Endothelial cell (in vitro differentiated cells): Measurements from ENCODE around the gene PCDHA2. TPM values are rescaled to one million over a fixed set of nuclear protein-coding genes. Genes with fewer than 3 reads are reported as not detected.
"Not testable (repeated sequence)": the region's sequence is repeated elsewhere in the genome, so short reads cannot be mapped to it uniquely, and the experiment has no call there.

ENCODE experiments used
- DNase-seq: peaks from one replicate; pipeline ENCODE4 v3.0.0; 2021; ENCODE audit warnings: low spot score
- H3K27ac Mint-ChIP-seq: one replicate; pipeline ENCODE4 v1.8.0; 2021; ENCODE audit warnings: mixed read lengths, inconsistent platforms; ENCODE audit not compliant: unreplicated experiment
- H3K27me3 Mint-ChIP-seq: one replicate; pipeline ENCODE4 v1.8.0; 2021; ENCODE audit warnings: mild to moderate bottlenecking, moderate library complexity, mixed read lengths, inconsistent platforms; ENCODE audit not compliant: unreplicated experiment
- H3K36me3 Mint-ChIP-seq: one replicate; pipeline ENCODE4 v1.8.0; 2021; ENCODE audit warnings: mild to moderate bottlenecking, low read depth, mixed read lengths, inconsistent platforms; ENCODE audit not compliant: unreplicated experiment
- H3K4me1 Mint-ChIP-seq: one replicate; pipeline ENCODE4 v1.8.0; 2021; ENCODE audit warnings: mild to moderate bottlenecking, mixed read lengths, inconsistent platforms; ENCODE audit not compliant: unreplicated experiment
- H3K4me3 Mint-ChIP-seq: one replicate; pipeline ENCODE4 v1.8.0; 2021; ENCODE audit warnings: mild to moderate bottlenecking, mixed read lengths, inconsistent platforms; ENCODE audit not compliant: unreplicated experiment
- H3K9me3 Mint-ChIP-seq: one replicate; pipeline ENCODE4 v1.8.0; 2021; ENCODE audit warnings: mixed read lengths, inconsistent platforms; ENCODE audit not compliant: unreplicated experiment
- total RNA-seq: library from RNA; stranded (reverse); fragmentation: NEBNext Ultra II Directional; extraction: Animal tissue kit (Norgen Biotek cat#: 25700); gene quantifications from one replicate; pipeline ENCODE4 v1.2.1, GENCODE V29; 2021; ENCODE audit not compliant: unreplicated experiment
- TF ChIP-seq, protein P1 (sequence below): fragments of 200-600 bp; sonication (generic); IDR thresholded peaks from one replicate; pipeline ENCODE4 v1.5.0; 2021; ENCODE audit warnings: antibody characterized with exemption; ENCODE audit not compliant: unreplicated experiment

PCDHA2 gene
- total RNA-seq, 1 donor from 2014 or later, result 4.2 TPM

DNA sequence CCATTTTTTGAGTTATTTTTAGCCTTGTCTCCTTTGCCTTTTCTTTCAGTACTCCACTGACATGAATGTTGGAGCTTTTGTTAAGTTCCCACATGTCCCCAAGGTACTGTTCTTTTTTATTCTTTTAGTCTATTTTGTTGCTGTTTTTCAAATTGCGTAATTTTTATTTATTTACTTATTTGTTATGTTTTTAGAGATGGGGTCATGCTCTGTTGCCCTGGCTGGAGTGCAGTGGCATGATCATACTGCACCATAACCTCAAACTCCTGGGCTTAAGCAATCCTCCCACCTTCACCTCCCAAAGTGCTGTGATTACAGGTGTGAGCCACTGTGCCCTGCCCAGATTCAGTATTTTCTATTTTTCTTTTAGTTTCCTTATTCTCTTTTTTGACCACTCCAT is 14.1 kb upstream of the PCDHA2 start:
- DNase-seq, result no peak
- Mint-ChIP-seq H3K4me1 (no peaks in the 10 kb centered on the region), H3K4me3 (no peak overlapping the region), H3K27me3 (no peaks in the 10 kb centered on the region), H3K9me3 (peaks cover 41% of the 10 kb centered on the region), H3K27ac (no peak overlapping the region), H3K36me3 (peaks cover 30% of the 10 kb centered on the region)
- TF ChIP-seq, protein P1, sequence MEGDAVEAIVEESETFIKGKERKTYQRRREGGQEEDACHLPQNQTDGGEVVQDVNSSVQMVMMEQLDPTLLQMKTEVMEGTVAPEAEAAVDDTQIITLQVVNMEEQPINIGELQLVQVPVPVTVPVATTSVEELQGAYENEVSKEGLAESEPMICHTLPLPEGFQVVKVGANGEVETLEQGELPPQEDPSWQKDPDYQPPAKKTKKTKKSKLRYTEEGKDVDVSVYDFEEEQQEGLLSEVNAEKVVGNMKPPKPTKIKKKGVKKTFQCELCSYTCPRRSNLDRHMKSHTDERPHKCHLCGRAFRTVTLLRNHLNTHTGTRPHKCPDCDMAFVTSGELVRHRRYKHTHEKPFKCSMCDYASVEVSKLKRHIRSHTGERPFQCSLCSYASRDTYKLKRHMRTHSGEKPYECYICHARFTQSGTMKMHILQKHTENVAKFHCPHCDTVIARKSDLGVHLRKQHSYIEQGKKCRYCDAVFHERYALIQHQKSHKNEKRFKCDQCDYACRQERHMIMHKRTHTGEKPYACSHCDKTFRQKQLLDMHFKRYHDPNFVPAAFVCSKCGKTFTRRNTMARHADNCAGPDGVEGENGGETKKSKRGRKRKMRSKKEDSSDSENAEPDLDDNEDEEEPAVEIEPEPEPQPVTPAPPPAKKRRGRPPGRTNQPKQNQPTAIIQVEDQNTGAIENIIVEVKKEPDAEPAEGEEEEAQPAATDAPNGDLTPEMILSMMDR, result no peak

DNA sequence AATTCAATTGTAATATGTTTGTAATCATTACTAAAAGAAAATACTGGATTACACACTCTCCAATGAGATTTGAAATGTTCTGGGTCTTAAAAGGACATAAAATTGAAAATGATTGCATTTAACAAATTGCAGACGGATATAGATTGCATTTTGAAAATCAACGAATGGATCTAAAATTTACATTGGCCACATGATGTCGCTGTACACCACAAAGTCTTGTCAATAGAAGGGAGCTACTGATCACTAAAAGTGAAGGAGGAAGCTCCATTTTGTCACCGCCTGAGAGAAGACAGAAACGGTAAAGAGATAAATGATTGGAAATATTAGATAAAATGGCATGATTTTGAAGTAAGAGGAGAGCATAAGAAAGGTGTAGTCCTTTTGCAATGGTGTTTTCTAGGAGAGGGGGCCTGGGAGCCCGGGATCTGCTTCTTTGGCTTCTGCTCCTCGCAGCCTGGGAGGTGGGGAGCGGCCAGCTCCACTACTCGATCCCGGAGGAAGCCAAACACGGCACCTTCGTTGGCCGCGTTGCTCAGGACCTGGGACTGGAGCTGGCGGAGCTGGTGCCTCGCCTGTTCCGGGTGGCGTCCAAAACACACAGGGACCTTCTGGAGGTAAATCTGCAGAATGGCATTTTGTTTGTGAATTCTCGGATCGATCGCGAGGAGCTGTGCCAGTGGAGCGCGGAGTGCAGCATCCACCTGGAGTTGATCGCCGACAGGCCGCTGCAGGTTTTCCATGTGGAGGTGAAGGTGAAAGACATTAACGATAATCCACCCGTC is 8.6 kb upstream of the PCDHA2 start, which contains the start of gene PCDHA1:
Gene PCDHA1 (plus strand): TSS at position 236 of the 782 bp plus-strand sequence.
- TF ChIP-seq, protein P1, result no peak
- H3K27me3 Mint-ChIP-seq, result no peaks in the 10 kb centered on the region
- peaks cover 22% of the 10 kb centered on the region for H3K36me3 Mint-ChIP-seq
- peaks cover 28% of the 10 kb centered on the region for H3K9me3 Mint-ChIP-seq
- DNase-seq, result no peak
- no peaks in the 10 kb centered on the region for H3K4me1 Mint-ChIP-seq
- H3K27ac Mint-ChIP-seq, result no peak within 1 kb of the TSS
- no peak within 1 kb of the TSS for H3K4me3 Mint-ChIP-seq

DNA sequence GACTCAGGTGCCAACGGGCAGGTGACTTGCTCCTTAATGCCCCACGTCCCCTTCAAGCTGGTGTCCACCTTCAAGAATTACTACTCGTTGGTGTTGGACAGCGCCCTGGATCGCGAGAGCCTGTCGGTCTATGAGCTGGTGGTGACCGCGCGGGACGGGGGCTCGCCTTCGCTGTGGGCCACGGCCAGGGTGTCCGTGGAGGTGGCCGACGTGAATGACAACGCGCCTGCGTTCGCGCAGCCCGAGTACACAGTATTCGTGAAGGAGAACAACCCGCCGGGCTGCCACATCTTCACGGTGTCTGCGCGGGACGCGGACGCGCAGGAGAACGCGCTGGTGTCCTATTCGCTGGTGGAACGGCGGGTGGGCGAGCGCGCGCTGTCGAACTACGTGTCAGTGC is 7.2 kb upstream of the PCDHA2 start:
- H3K9me3 Mint-ChIP-seq, result peaks cover 20% of the 10 kb centered on the region
- not testable (repeated sequence) for H3K4me1 Mint-ChIP-seq, H3K27me3 Mint-ChIP-seq, DNase-seq, H3K27ac Mint-ChIP-seq, H3K4me3 Mint-ChIP-seq
- H3K36me3 Mint-ChIP-seq, result peaks cover 21% of the 10 kb centered on the region

DNA sequence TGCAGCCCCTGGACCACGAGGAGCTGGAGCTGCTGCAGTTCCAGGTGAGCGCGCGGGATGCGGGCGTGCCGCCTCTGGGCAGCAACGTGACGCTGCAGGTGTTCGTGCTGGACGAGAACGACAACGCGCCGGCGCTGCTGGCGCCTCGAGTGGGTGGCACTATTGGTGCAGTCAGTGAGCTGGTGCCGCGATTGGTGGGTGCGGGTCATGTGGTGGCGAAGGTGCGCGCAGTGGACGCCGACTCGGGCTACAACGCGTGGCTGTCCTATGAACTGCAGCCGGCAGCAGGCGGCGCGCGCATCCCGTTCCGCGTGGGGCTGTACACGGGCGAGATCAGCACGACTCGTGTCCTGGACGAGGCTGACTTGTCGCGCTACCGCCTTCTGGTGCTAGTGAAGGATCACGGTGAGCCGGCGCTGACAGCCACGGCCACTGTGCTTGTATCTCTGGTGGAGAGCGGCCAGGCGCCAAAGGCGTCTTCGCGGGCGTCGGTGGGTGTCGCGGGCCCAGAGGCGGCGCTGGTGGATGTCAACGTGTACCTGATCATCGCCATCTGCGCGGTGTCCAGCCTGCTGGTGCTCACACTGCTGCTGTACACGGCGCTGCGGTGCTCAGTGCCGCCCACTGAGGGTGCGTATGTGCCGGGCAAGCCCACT is 6.7 kb upstream of the PCDHA2 start:
- DNase-seq, H3K4me1 Mint-ChIP-seq, H3K27ac Mint-ChIP-seq, H3K27me3 Mint-ChIP-seq, H3K4me3 Mint-ChIP-seq: not testable (repeated sequence)
- Mint-ChIP-seq H3K36me3 (peaks cover 17% of the 10 kb centered on the region), H3K9me3 (peaks cover 15% of the 10 kb centered on the region)

DNA sequence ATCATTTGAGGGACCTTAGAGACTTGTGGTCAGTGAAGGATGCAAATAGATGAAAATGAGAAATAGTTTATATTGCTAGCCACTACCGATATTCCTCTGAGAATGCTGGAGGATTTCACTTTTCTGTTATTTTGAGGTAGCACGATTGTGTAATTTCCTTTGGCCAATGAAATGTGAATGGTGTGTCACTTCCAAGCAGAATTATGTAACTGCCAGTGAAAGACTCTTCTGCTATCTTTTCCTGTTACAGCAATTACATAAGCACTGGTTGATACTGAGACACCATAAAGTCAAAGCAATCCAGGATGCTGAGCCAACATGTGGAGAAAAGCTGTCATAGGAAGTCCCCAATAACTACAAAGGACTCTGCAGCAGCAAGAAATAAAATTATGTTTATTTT is 3.6 kb upstream of the PCDHA2 start:
- peaks cover 7% of the 10 kb centered on the region for H3K9me3 Mint-ChIP-seq
- H3K4me3 Mint-ChIP-seq, result no peak overlapping the region
- TF ChIP-seq, protein P1, result no peak
- H3K4me1 Mint-ChIP-seq, result no peaks in the 10 kb centered on the region
- H3K27ac Mint-ChIP-seq, result no peak overlapping the region
- no peaks in the 10 kb centered on the region for H3K27me3 Mint-ChIP-seq
- peaks cover 16% of the 10 kb centered on the region for H3K36me3 Mint-ChIP-seq
- DNase-seq, result no peak

DNA sequence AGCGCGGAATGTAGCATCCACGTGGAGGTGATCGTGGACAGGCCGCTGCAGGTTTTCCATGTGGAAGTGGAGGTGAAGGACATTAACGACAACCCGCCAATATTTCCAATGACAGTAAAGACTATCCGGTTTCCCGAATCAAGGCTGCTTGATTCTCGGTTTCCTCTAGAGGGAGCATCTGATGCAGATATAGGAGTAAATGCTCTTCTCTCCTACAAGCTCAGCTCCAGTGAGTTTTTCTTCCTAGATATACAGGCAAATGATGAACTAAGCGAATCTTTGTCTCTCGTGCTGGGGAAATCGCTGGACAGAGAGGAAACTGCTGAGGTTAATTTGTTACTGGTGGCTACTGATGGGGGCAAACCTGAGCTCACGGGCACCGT is 598 bp downstream of the PCDHA2 start:
- H3K4me1 Mint-ChIP-seq, result no peaks in the 10 kb centered on the region
- H3K36me3 Mint-ChIP-seq, result peaks cover 13% of the 10 kb centered on the region
- peak; percentile 35 for DNase-seq
- TF ChIP-seq, protein P1, result peak; percentile 62
- no peaks in the 10 kb centered on the region for H3K9me3 Mint-ChIP-seq
- H3K27ac Mint-ChIP-seq, result no peak overlapping the region
- H3K27me3 Mint-ChIP-seq, result no peaks in the 10 kb centered on the region
- H3K4me3 Mint-ChIP-seq, result peak overlapping the region; percentile 91

DNA sequence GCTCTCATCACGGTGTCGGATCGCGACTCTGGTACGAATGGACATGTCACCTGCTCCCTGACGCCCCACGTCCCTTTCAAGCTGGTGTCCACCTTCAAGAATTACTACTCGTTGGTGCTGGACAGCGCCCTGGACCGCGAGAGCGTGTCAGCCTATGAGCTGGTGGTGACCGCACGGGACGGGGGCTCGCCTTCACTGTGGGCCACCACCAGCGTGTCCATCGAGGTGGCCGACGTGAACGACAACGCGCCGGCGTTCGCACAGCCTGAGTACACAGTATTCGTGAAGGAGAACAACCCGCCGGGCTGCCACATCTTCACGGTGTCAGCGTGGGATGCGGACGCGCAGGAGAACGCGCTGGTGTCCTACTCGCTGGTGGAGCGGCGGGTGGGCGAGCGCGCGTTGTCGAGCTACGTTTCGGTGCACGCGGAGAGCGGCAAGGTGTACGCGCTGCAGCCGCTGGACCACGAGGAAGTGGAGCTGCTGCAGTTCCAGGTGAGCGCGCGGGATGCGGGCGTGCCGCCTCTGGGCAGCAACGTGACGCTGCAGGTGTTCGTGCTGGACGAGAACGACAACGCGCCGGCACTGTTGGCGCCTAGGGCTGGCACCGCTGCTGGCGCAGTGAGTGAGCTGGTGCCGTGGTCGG is 1.5 kb downstream of the PCDHA2 start:
- DNase-seq, H3K9me3 Mint-ChIP-seq, H3K27me3 Mint-ChIP-seq, H3K27ac Mint-ChIP-seq, H3K4me1 Mint-ChIP-seq, H3K4me3 Mint-ChIP-seq: not testable (repeated sequence)
- H3K36me3 Mint-ChIP-seq, result peaks cover 17% of the 10 kb centered on the region
